Gastroesophageal sphincter (tissue), 3 donors: ENCODE results near the gene ALG1.
"Not testable (repeated sequence)": the region's sequence is repeated elsewhere in the genome, so short reads cannot be mapped to it uniquely, and the experiment has no call there.

ENCODE experiments used
- CTCF ChIP-seq, 4 experiments: fragments of 200-600 bp in 2 of 4; fragments of 450-650 bp in 2 of 4; sonication (generic) in 1 of 4; IDR thresholded peaks; one replicate each; pipeline ENCODE4 v1.5.1; 2017 to 2019; ENCODE audit warnings: antibody characterized with exemption in 4 of 4, mild to moderate bottlenecking in 2 of 4, moderate library complexity in 2 of 4
- EP300 ChIP-seq: sonication (generic); formaldehyde crosslinking; IDR thresholded peaks from one replicate; pipeline ENCODE4 v1.6.1; 2017; ENCODE audit warnings: antibody characterized with exemption, mild to moderate bottlenecking
- POLR2A ChIP-seq, 2 donors: fragments of 450-650 bp; IDR thresholded peaks; one replicate each; pipeline ENCODE4 v1.6.1; 2017; ENCODE audit warnings: antibody characterized with exemption in 2 of 2, mild to moderate bottlenecking in 2 of 2, moderate library complexity in 1 of 2

GRCh38 chr16:5084099-5084731 is 12.6 kb downstream of the ALG1 start:
- not testable (repeated sequence) for TF ChIP-seq CTCF (IDR thresholded peaks at IDR 0.05); POLR2A (IDR thresholded peaks at IDR 0.05); EP300
